GM21423 (cell line): ENCODE measurements around the gene AGER.
"Not testable (repeated sequence)": the region's sequence is repeated elsewhere in the genome, so short reads cannot be mapped to it uniquely, and the experiment has no call there.

Experiments
- ATAC-seq: cut with Tn5 transposase; IDR thresholded peaks from one replicate; pipeline ENCODE4 v1.9.1; 2021; ENCODE audit warnings: mild to moderate bottlenecking, moderate library complexity; ENCODE audit not compliant: unreplicated experiment

AGER gene

DNA sequence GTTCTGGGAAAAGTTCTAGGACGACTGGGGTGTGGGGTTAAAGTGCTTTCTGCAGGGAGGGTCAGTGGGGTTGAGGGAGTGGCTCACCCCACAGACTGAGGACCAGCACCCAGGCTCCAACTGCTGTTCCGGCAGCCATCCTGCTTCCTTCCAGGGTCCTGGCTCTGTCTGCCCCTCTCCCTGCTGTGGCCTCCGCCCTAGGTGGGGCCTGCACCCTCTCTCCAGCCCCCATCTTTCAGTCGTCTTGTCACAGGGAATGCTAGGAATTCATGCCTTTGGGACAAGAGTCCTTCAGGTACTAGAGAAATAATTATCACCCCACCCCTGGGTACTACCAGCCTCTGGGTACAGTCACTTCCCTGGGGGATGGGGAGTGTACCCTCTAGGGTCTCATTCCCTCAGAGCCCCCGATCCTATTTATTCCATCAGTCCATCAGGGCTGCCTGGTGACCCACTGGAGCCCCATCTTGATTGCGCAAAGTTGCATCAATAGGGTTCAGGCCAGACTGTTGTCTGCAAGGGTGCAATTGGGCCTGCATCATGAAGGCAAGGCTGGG is at the start of gene AGER:
TSS of gene AGER (minus strand) at position 170 of the 557 bp plus-strand sequence. CDS start at position 139, 31 bp downstream.
- ATAC-seq: no peak

- no peak for ATAC-seq
These were observed 42.4 kb upstream of the AGER start for GRCh38 chr6:32226434-32226833.

- ATAC-seq: no peak
These were observed 40.6 kb upstream of the AGER start for GRCh38 chr6:32224696-32225095.

DNA sequence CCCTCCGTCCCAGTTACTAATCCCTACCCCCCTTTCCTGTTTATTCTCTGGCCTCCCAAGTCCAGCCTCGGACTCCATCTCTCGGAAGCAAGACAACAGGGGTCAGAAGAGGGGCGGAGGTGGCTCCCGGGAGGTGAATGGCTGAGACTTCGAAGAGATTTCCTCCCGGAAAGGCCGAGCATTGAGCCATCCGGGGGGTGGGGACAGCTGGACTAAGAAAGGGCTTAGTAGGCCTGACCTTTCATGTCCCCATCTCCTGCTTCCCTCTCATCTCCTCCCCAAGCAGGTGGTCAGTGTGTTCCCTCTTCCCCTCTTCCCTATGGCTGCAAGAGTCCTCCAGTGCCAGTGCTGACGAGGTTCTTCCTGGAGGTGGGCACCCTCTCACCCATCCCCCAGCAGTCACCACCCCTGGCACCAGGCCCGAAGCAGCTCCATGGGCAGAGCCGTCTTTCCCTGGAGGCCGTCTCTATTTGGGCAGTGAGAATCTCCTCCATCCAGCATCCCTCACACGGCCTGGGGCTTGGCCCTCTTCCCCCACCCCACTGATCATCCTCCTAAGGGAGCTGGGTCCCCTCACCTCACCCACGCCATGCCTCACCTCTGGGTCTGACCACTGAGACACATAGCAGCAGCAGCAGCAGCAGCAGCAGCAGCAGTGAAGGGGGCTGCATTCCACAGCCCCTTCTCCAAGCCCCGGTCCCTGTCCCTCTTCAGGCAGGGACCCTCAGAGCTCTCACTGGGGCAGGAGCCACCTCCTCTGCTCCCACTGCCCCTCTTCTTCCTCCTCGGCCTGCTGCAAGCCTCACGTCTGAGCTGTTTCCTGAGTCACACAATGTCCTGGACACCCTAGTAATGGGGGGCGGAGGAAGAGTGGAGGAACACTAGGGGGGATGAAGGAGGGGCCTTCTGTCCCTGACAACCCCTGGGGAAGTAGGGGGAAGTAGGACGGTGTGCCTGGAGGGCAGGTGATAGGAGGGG is 39.5 kb upstream of the AGER start, which contains the start of gene NOTCH4:
TSS of gene NOTCH4 (minus strand) at position 810 of the 978 bp plus-strand sequence. CDS start at position 671, 139 bp downstream.
- ATAC-seq: no peak

DNA sequence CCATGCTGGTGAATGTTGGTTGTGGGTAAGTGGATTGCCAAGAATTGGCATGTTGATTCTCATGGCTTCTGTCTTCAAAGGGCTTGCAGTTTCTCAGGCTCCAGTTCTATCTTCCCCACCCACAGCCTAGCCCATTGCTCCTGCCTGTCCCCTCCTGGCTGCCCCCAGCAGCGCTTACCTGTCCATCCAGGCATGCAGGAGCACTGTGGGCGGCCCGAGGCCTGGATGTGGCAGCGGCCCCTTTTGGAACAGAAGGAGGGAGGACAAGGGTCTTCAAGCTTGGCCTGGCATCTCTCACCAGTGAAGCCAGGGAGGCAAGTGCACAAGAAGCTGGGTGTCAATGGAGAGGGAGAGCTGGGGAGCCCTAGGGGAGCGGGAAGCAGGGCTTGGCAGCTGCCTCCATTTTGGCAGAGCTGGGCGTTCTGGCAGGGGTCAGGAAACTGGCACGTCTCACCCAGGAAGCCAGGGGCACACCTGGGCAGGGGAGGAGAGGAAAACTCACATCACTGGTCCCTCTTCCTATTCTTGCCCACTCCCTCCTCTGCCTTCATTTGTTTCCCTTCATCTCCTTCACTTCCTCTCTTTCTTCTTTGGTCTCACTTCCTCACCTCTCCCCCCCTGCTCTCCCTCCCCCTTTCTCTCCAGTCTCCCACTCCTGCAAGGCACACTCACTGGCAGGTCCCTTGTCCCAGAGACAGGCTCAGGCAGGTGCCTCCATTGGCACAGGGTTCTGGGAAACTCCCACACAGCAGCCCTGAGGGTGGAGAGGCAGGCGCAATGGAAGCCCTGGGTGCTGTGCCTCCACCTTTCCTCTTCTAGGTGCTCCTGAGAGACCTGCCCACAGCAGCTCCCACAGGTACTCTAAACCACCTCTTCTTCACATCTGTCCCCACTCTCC is 38.5 kb upstream of the AGER start:
- ATAC-seq: no peak

DNA sequence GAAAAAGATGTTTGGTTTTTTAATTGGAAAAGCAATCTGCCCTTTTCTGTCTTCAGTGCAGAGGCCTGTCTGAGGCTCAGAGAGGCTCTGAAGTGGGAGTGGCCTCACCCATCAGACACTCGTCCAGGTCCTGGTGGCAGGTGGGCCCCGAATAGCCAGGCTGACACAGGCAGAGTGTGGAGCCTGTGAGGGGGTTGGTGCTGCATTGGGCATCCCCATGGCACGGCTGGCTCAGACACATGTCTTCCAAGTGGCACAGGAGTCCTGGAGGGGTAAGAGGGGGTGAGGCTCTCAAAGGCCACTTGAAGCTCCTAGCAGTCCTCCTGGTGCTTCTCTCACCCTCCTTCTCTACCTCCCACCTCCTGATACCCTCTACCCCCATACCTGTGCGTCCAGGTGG is 36.0 kb upstream of the AGER start:
- ATAC-seq: no peak

GRCh38 chr6:32218167-32218566 is 34.1 kb upstream of the AGER start:
- no peak for ATAC-seq

- ATAC-seq: no peak
These were observed 32.9 kb upstream of the AGER start for GRCh38 chr6:32216998-32217397.

DNA sequence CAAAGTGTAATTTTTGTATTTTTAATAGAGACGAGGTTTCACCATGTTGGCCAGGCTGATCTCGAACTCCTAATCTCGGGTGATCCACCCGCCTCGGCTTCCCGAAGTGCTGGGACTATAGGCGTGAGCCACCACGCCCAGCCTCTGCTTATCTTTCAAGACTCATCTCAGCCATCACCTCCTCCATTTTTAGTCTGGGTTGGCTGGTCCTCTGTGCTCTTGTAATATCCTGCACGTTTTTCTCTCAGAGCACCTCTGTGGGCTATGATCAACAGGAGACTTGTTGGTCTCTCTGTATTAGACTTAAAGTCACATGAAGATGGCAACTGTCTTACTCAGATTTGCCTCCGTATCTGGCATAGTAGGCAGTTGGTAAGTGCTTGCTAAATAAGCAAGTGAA is 32.2 kb upstream of the AGER start:
- no peak for ATAC-seq

DNA sequence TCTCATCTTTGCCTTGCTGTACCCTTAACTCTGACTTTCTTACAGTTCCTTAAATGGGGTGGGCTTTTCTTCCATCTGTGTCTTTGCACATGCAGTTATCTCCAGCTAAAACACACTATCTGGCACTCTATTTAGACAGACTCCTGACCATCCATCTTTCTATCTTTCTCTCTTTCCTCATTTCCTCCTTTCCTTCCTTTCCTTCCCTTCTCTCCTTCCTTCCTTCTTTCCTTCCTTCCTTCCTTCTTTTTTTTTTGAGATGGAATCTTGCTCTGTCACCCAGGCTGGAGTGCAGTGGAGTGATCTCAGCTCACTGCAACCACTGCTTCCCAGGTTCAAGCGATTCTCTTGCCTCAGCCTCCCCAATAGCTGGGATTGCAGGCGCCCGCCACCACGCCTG is 31.6 kb upstream of the AGER start:
- ATAC-seq: no peak

- no peak for ATAC-seq
These were observed 30.1 kb upstream of the AGER start for GRCh38 chr6:32214126-32214525.

GRCh38 chr6:32213649-32214048 is 29.6 kb upstream of the AGER start:
- no peak for ATAC-seq

- ATAC-seq: no peak
These were observed 28.2 kb upstream of the AGER start for GRCh38 chr6:32212076-32212760.

DNA sequence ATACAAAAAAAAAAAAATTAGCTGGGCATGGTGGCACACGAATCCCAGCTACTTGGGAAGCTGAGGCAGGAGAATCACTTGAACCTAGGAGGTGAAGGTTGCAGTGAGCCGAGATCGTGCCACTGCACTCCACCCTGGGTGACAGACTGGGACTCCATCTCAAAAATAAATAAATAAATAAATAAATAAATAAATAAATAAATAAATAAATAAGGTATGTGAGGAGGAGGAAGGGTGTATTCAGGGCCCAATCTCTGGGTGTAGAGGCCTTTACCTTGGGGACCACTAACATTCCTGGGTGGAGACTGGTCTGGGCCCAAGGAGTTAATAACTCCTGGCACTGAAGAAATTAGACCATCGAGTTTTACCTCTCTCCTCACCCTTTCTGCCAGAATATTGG is 27.4 kb upstream of the AGER start:
- not testable (repeated sequence) for ATAC-seq

DNA sequence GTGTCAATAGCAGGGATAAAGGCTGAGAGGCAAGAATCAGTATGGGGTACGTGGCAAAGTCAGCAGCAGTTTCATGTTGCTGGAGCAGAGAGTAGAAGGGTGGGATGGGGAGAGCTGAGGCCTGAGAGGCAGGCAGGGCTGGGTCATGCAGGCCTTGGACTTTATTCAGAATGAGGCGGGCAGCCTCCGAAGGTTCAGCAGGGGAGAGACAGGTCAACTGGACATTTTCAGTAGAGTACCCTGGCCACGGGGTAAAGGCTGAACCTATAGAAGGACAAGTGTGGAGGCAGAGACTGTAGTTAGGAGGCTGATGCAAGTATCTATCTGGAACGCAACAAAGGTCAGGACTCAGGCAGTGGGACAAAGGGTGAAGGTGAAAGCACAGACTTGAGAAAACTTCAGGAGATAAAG is 26.1 kb upstream of the AGER start:
- ATAC-seq: no peak

DNA sequence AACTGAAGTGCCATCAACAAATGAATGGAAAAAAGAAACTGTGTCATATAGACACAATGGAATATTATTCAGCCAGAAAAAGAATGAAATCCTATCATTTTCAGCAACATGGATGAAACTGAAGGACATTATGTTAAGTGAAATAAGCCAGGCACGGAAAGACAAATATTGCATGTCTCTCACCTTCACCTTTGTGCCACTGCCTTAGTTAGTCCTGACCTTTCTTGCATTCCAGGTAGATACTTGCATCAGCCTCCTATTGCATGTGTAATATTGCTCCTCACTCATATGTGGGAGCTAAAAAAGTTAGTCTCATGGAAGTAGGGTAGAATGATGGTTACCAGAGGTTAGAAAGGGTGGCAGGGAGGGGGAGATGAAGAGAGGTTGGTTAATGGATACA is 24.9 kb upstream of the AGER start:
- no peak for ATAC-seq

GRCh38 chr6:32204268-32204715 is 20.2 kb upstream of the AGER start:
- ATAC-seq: no peak

- ATAC-seq: no peak
These were observed 19.6 kb upstream of the AGER start for GRCh38 chr6:32203426-32204267.

GRCh38 chr6:32202186-32202585 is 18.1 kb upstream of the AGER start:
- ATAC-seq: no peak
